Transverse colon (tissue), 4 donors: Measurements from ENCODE around the gene MON1A. TPM values are rescaled to one million over a fixed set of nuclear protein-coding genes. Genes with fewer than 3 reads are reported as not detected.

Source experiments
- DNase-seq: peaks from one replicate; pipeline ENCODE4 v3.0.0-alpha.2; 2019
- H3K27ac ChIP-seq, 4 donors: fragments of 200-600 bp; sonication (generic); 2 replicates each; pipeline ENCODE4 v1.5.1; 2016 to 2018; ENCODE audit warnings: inconsistent platforms in 4 of 4
- H3K27me3 ChIP-seq: fragments of 200-600 bp; sonication (generic); 2 replicates; pipeline ENCODE4 v1.5.1; 2017; ENCODE audit warnings: inconsistent platforms
- H3K36me3 ChIP-seq, 4 donors: fragments of 200-600 bp; sonication (generic); 2 replicates each; pipeline ENCODE4 v1.5.1; 2017 to 2019; ENCODE audit warnings: inconsistent platforms in 4 of 4
- H3K4me1 ChIP-seq, 4 donors: fragments of 200-600 bp; sonication (generic); 2 replicates each; pipeline ENCODE4 v1.5.1; 2017 to 2020; ENCODE audit warnings: inconsistent platforms in 4 of 4
- H3K4me3 ChIP-seq, 4 donors: fragments of 200-600 bp; sonication (generic); 1 replicate in 1 of 4; 2 replicates in 3 of 4; pipeline versions ENCODE4 v1.5.1 to v1.6.1; 2017 to 2019; ENCODE audit warnings: inconsistent platforms in 4 of 4
- H3K9me3 ChIP-seq, 2 donors: fragments of 200-600 bp; sonication (generic); 2 replicates each; pipeline ENCODE4 v1.5.1; 2017 to 2019; ENCODE audit warnings: inconsistent platforms in 2 of 2
- EP300 ChIP-seq: sonication (generic); formaldehyde crosslinking; IDR thresholded peaks from one replicate; pipeline ENCODE4 v1.6.1; 2017; ENCODE audit warnings: antibody characterized with exemption, low read depth
- POLR2A ChIP-seq: fragments of 450-650 bp; IDR thresholded peaks from one replicate; pipeline ENCODE4 v1.6.1; 2016; ENCODE audit warnings: antibody characterized with exemption, mild to moderate bottlenecking, moderate library complexity
- POLR2AphosphoS5 ChIP-seq, 3 donors: sonication (generic); formaldehyde crosslinking; IDR thresholded peaks; one replicate each; pipeline ENCODE4 v1.6.1; 2016; ENCODE audit warnings: antibody characterized with exemption in 3 of 3
- WGBS, 2 donors: methylation state at CpG; one replicate each; pipeline ENCODE4 v1.1.5; 2018; ENCODE audit warnings: low coverage in 1 of 2; 5-methylcytosine and 5-hydroxymethylcytosine counted together
- in situ Hi-C, 4 donors: fragments of 200-750 bp; cut with MboI; loops; one replicate each; pipeline versions ENCODE4 v1.15.0 to v1.15.1; 2017; ENCODE audit warnings: low sequenced_read_pairs in 3 of 4, low pct_ligation_motif_present in 1 of 4, low pct_unique_long_range_greater_than_20kb in 1 of 4
- intact Hi-C: fragments of 100-400 bp; cut with DNase I; formaldehyde crosslinking; loops from one replicate; pipeline ENCODE4 v1.15.1; 2023; ENCODE audit warnings: low total_unique reads
- total RNA-seq, 4 donors: library from RNA; depleted of rRNA; stranded (reverse); fragments of >200 nt; gene quantifications; one replicate each; pipeline ENCODE4 v1.1.0, GENCODE V29; 2016
- TF ChIP-seq, protein P1 (sequence below), 5 experiments: fragments of 200-600 bp in 3 of 5; fragments of 450-650 bp in 2 of 5; sonication (generic) in 3 of 5; IDR thresholded peaks; 1 replicate in 2 of 5; 2 replicates in 3 of 5; pipeline ENCODE4 v1.5.1; 2016 to 2017; ENCODE audit warnings: antibody characterized with exemption in 5 of 5, inconsistent platforms in 3 of 5, mild to moderate bottlenecking in 2 of 5, moderate library complexity in 1 of 5

The MON1A gene
- total RNA-seq, 4 donors from 2014 or later, result 0.80 to 10.5 (median 8.7) TPM

DNA sequence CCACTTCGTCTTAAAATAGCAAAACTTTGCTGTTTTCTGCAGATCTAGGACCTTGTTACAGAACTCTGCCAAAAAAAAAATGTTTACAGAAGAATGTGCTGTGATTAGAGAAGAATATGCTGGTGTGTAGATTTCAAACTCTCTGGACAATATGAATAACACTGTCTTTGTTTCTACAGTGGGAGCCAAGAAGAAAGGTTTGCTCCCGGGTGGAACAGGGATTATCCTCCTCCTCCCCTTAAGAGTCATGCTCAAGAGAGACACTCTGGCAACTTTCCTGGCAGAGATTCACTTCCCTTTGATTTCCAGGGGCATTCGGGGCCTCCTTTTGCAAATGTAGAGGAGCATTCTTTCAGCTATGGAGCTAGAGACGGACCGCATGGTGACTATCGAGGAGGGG is 37.7 kb upstream of the MON1A start:
- WGBS, 2 donors, result 67 to 76% methylated on average over 5 to 6 of the region's 6 CpGs
- Histone ChIP-seq H3K4me3 (no peak overlapping the region), H3K36me3 (peaks cover 0 to 22% (median 4%) of the 10 kb centered on the region in 4 donors), H3K27ac (no peak overlapping the region), H3K4me1 (peaks cover 0 to 16% (median 6%) of the 10 kb centered on the region in 4 donors), H3K27me3 (no peaks in the 10 kb centered on the region), H3K9me3 (no peaks in the 10 kb centered on the region)
- in situ Hi-C loops (no loop called here), intact Hi-C loops (no loop called here)
- TF ChIP-seq EP300 (no peak), POLR2A (no peak), POLR2AphosphoS5 (IDR thresholded peaks at IDR 0.05) (no peak)
- TF ChIP-seq, protein P1, sequence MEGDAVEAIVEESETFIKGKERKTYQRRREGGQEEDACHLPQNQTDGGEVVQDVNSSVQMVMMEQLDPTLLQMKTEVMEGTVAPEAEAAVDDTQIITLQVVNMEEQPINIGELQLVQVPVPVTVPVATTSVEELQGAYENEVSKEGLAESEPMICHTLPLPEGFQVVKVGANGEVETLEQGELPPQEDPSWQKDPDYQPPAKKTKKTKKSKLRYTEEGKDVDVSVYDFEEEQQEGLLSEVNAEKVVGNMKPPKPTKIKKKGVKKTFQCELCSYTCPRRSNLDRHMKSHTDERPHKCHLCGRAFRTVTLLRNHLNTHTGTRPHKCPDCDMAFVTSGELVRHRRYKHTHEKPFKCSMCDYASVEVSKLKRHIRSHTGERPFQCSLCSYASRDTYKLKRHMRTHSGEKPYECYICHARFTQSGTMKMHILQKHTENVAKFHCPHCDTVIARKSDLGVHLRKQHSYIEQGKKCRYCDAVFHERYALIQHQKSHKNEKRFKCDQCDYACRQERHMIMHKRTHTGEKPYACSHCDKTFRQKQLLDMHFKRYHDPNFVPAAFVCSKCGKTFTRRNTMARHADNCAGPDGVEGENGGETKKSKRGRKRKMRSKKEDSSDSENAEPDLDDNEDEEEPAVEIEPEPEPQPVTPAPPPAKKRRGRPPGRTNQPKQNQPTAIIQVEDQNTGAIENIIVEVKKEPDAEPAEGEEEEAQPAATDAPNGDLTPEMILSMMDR (IDR thresholded peaks at IDR 0.05), result no peak
- DNase-seq, result no peak

DNA sequence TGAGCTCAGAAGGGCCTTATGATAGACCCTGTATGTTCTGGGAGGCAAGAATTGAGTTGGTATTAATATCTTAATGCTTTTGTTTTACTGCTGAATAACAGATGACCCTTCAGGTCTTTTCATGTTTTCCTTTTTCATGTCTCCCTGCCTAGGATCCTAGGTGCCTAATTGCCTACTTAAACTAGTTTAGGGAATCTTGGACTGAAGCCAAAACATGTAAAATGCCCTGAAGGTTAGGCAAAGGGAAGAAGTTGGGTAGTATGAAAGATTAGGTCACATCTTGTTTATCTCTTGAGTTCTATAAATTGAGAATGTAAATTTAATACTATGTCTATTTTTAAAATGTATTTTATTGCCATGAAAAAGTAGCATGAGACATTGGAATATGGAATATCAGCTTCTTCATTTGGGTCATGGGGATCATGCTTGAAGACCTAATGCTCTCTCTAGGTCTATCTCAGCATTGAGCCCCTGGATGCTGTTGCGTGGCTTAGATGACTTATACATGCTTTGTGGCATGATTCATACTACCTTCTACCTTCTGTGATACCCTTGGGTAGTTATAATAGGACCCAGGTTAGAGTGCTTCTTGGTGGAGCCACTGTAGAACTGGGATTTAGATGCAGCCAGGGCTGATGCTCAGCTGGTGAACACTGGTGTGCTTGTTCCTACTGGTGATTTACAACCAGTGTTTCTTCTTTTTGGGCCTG is 36.8 kb upstream of the MON1A start:
- TF ChIP-seq POLR2A (no peak), EP300 (no peak), POLR2AphosphoS5 (IDR thresholded peaks at IDR 0.05) (no peak)
- TF ChIP-seq, protein P1 (IDR thresholded peaks at IDR 0.05), result no peak
- Histone ChIP-seq H3K27me3 (no peaks in the 10 kb centered on the region), H3K4me1 (peaks cover 0 to 16% (median 6%) of the 10 kb centered on the region in 4 donors), H3K9me3 (no peaks in the 10 kb centered on the region), H3K36me3 (peaks cover 0 to 17% (median 0%) of the 10 kb centered on the region in 4 donors), H3K27ac (no peak overlapping the region), H3K4me3 (no peak overlapping the region)
- WGBS, 2 donors, result 86 to 100% methylated on average over 1 of the region's 1 CpG
- intact Hi-C loops (no loop called here), in situ Hi-C loops (no loop called here)
- no peak for DNase-seq

DNA sequence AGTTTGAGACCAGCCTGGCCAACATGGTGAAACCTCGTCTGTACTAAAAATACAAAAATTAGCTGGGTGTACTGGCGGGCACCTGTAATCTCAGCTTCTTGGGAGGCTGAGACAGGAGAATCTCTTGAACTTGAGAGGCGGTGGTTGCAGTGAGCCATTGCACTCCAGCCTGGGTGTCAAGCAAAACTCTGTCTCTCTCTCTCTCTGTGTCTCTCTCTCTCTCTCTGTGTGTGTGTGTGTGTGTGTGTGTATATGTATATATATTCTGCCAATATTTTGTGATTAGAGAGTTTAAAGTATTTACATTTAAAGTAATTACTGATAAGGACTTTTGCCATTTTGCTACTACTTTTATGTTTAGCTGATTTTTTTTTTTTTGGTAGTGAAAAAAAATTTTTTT is 26.0 kb upstream of the MON1A start:
- 91 to 100% methylated on average over 1 to 3 of the region's 3 CpGs for WGBS, 2 donors
- Histone ChIP-seq H3K4me1 (no peaks in the 10 kb centered on the region), H3K27ac (no peak overlapping the region), H3K9me3 (no peaks in the 10 kb centered on the region), H3K27me3 (no peaks in the 10 kb centered on the region), H3K4me3 (no peak overlapping the region), H3K36me3 (no peaks in the 10 kb centered on the region)
- DNase-seq, result no peak
- TF ChIP-seq POLR2AphosphoS5 (IDR thresholded peaks at IDR 0.05), result no peak
- TF ChIP-seq, protein P1 (IDR thresholded peaks at IDR 0.05), result no peak
- TF ChIP-seq POLR2A, result no peak
- TF ChIP-seq EP300, result no peak
- in situ Hi-C loops, result no loop called here
- intact Hi-C loops, result loop anchor here (10.0 kb wide), 1 partner anchor 1529 kb away; no protein-coding TSS in a partner anchor

DNA sequence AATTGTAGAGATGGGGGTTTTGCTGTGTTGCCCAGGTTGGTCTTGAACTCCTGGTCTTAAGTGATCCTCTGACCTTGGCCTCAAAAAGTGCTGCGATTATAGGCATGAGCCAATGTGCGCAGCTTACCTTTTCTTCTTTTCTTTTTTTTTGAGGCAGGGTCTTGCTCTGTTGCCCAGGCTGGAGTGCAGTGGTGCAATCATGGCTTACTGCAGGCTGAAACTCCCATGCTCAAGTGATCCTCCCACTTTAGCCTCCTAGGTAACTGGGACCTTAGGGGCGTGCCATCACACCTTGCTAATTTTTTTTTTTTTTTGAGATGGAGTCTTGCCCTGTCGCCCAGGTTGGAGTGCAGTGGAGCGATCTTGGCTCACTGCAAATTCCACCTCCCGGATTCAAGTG is 23.3 kb upstream of the MON1A start:
- H3K27me3 ChIP-seq, result no peaks in the 10 kb centered on the region
- H3K27ac ChIP-seq, result no peak overlapping the region
- H3K36me3 ChIP-seq, result no peaks in the 10 kb centered on the region
- no peak for TF ChIP-seq POLR2AphosphoS5 (IDR thresholded peaks at IDR 0.05)
- TF ChIP-seq, protein P1 (IDR thresholded peaks at IDR 0.05), result no peak
- TF ChIP-seq EP300, result no peak
- no peak for TF ChIP-seq POLR2A
- WGBS, 2 donors, result 91 to 100% methylated on average over 1 to 6 of the region's 6 CpGs
- in situ Hi-C loops, result no loop called here
- H3K4me3 ChIP-seq, result no peak overlapping the region
- peaks cover 9 to 14% (median 13%) of the 10 kb centered on the region in 4 donors for H3K4me1 ChIP-seq
- intact Hi-C loops, result loop anchor here (10.0 kb wide), 1 partner anchor 1532 kb away; no protein-coding TSS in a partner anchor
- no peak for DNase-seq
- no peaks in the 10 kb centered on the region for H3K9me3 ChIP-seq
